RWPE2 (cell line): ENCODE results near the gene ENOX1.

Experiments used
- ATAC-seq: fragments of 200-7000 bp; cut with Tn5 transposase; 3 replicates; pipeline ENCODE4 v1.9.1; 2021; ENCODE audit warnings: low read depth
- DNase-seq: peaks from one replicate; pipeline ENCODE4 v3.0.0-alpha.2; 2020; ENCODE audit warnings: low spot score
- H3K27ac ChIP-seq: fragments of 450-650 bp; 2 replicates; pipeline ENCODE4 v1.5.1; 2017; ENCODE audit warnings: mild to moderate bottlenecking; ENCODE audit not compliant: poor library complexity, severe bottlenecking
- H3K27me3 ChIP-seq: fragments of 250-450 bp; sonication (Bioruptor Pico); 2 replicates; pipeline ENCODE4 v1.5.1; 2021; ENCODE audit warnings: mild to moderate bottlenecking, moderate library complexity; ENCODE audit not compliant: insufficient read depth, poor library complexity, severe bottlenecking
- H3K36me3 ChIP-seq: fragments of 250-450 bp; sonication (Bioruptor Pico); 2 replicates; pipeline ENCODE4 v1.5.1; 2020; ENCODE audit warnings: low read depth, mild to moderate bottlenecking, moderate library complexity
- H3K4me1 ChIP-seq: fragments of 250-450 bp; sonication (Bioruptor Pico); 2 replicates; pipeline ENCODE4 v1.5.1; 2021; ENCODE audit warnings: mild to moderate bottlenecking, moderate library complexity; ENCODE audit not compliant: insufficient read depth, poor library complexity, severe bottlenecking
- H3K4me3 ChIP-seq: fragments of 250-450 bp; sonication (Bioruptor Pico); 2 replicates; pipeline ENCODE4 v1.5.1; 2021; ENCODE audit warnings: mild to moderate bottlenecking, moderate library complexity; ENCODE audit not compliant: severe bottlenecking
- H3K9me3 ChIP-seq: fragments of 250-450 bp; sonication (Bioruptor Pico); 2 replicates; pipeline ENCODE4 v1.5.1; 2021; ENCODE audit warnings: mild to moderate bottlenecking, moderate library complexity; ENCODE audit not compliant: severe bottlenecking
- CTCF ChIP-seq: fragments of 450-650 bp; IDR thresholded peaks from one replicate; pipeline ENCODE4 v1.5.1; 2017; ENCODE audit warnings: mild to moderate bottlenecking, moderate library complexity; ENCODE audit not compliant: poor library complexity, severe bottlenecking

The ENOX1 gene

GRCh38 chr13:43698758-43699157, 88.0 kb downstream of the ENOX1 start:
- H3K36me3 ChIP-seq = no peaks in the 10 kb centered on the region
- no peaks in the 10 kb centered on the region for H3K9me3 ChIP-seq
- DNase-seq (no peak), ATAC-seq (no peak)
- no peak overlapping the region for H3K4me3 ChIP-seq
- no peak for TF ChIP-seq CTCF
- H3K4me1 ChIP-seq = no peaks in the 10 kb centered on the region
- no peaks in the 10 kb centered on the region for H3K27me3 ChIP-seq
- H3K27ac ChIP-seq = no peak overlapping the region

- Histone ChIP-seq H3K27ac (no peak overlapping the region), H3K9me3 (no peaks in the 10 kb centered on the region), H3K27me3 (no peaks in the 10 kb centered on the region), H3K4me1 (no peaks in the 10 kb centered on the region), H3K36me3 (no peaks in the 10 kb centered on the region), H3K4me3 (no peak overlapping the region)
- ATAC-seq (no peak), DNase-seq (no peak)
- no peak for TF ChIP-seq CTCF
Observed at GRCh38 chr13:43698009-43698408, 88.8 kb downstream of the ENOX1 start.

GRCh38 chr13:43697323-43697722, 89.4 kb downstream of the ENOX1 start:
- DNase-seq (no peak), ATAC-seq (no peak)
- H3K27ac ChIP-seq = no peak overlapping the region
- H3K4me3 ChIP-seq = no peak overlapping the region
- H3K27me3 ChIP-seq = no peaks in the 10 kb centered on the region
- H3K9me3 ChIP-seq = no peaks in the 10 kb centered on the region
- H3K36me3 ChIP-seq = no peaks in the 10 kb centered on the region
- H3K4me1 ChIP-seq = no peaks in the 10 kb centered on the region
- no peak for TF ChIP-seq CTCF

GRCh38 chr13:43694146-43694664, 92.6 kb downstream of the ENOX1 start:
- H3K27ac ChIP-seq = no peak overlapping the region
- H3K27me3 ChIP-seq = no peaks in the 10 kb centered on the region
- H3K4me1 ChIP-seq = no peaks in the 10 kb centered on the region
- no peaks in the 10 kb centered on the region for H3K9me3 ChIP-seq
- no peak overlapping the region for H3K4me3 ChIP-seq
- H3K36me3 ChIP-seq = no peaks in the 10 kb centered on the region
- TF ChIP-seq CTCF = no peak
- DNase-seq (no peak), ATAC-seq (no peak)

GRCh38 chr13:43693639-43694038, 93.1 kb downstream of the ENOX1 start:
- no peak overlapping the region for H3K27ac ChIP-seq
- no peak for TF ChIP-seq CTCF
- H3K9me3 ChIP-seq = no peaks in the 10 kb centered on the region
- no peaks in the 10 kb centered on the region for H3K27me3 ChIP-seq
- H3K4me3 ChIP-seq = no peak overlapping the region
- H3K36me3 ChIP-seq = no peaks in the 10 kb centered on the region
- ATAC-seq (no peak), DNase-seq (no peak)
- no peaks in the 10 kb centered on the region for H3K4me1 ChIP-seq
